SK-N-SH (cell line): ENCODE data around the gene ASIC1. TPM values are rescaled to one million over a fixed set of nuclear protein-coding genes. Genes with fewer than 3 reads are reported as not detected.

Experiments
- CTCF ChIA-PET: fragments of 300-600, 350-600 bp; formaldehyde crosslinking; extraction: SDS; loops from one replicate; lab custom pipeline; 2021; lab: Yijun Ruan, JAX
- POLR2A ChIA-PET: fragments of 350-600 bp; sonication (Branson Sonifier 250); formaldehyde crosslinking; extraction: SDS; loops from one replicate; lab custom pipeline; 2020; ENCODE audit warnings: antibody characterized with exemption, inconsistent platforms; lab: Yijun Ruan, JAX
- DNase-seq: peaks from one replicate; pipeline ENCODE4 v3.0.0; 2012
- H2AFZ ChIP-seq: fragments of 200-600 bp; sonication (generic); 2 replicates; pipeline ENCODE4 v1.8.1; 2016; ENCODE audit warnings: antibody characterized with exemption, mild to moderate bottlenecking, low read depth
- H3F3A ChIP-seq: fragments of 200-600 bp; sonication (generic); replicated peaks from 2 replicates; pipeline ENCODE3; 2016; ENCODE audit warnings: antibody characterized with exemption, mild to moderate bottlenecking; ENCODE audit not compliant: insufficient read depth
- H3K27ac ChIP-seq, 2 experiments: fragments of 200-500 bp in 1 of 2; fragments of 200-600 bp in 1 of 2; sonication (Bioruptor generic) in 1 of 2; sonication (generic), shearing (Covaris generic) in 1 of 2; 2 replicates each; pipeline versions ENCODE4 v1.5.1 to v1.6.1; 2014 to 2016; ENCODE audit warnings: low read depth in 2 of 2, inconsistent platforms in 1 of 2, low read length in 1 of 2, mild to moderate bottlenecking in 1 of 2, mixed read lengths in 1 of 2
- H3K27me3 ChIP-seq: fragments of 200-600 bp; sonication (generic), shearing (Covaris generic); 2 replicates; pipeline ENCODE4 v1.6.1; 2016; ENCODE audit warnings: mixed run types; ENCODE audit not compliant: insufficient read depth
- H3K36me3 ChIP-seq, 2 experiments: fragments of 200-500 bp in 1 of 2; fragments of 200-600 bp in 1 of 2; sonication (Bioruptor generic) in 1 of 2; sonication (generic) in 1 of 2; replicated peaks in 1 of 2; 2 replicates each; pipeline versions ENCODE3 to v1.5.1; 2014 to 2016; ENCODE audit warnings: low read length in 1 of 2, mild to moderate bottlenecking in 1 of 2; ENCODE audit not compliant: insufficient read depth in 2 of 2, control insufficient read depth in 1 of 2
- H3K4me1 ChIP-seq, 2 experiments: fragments of 200-500 bp in 1 of 2; fragments of 200-600 bp in 1 of 2; sonication (Bioruptor generic) in 1 of 2; sonication (generic), shearing (Covaris generic) in 1 of 2; 2 replicates each; pipeline versions ENCODE4 v1.5.1 to v1.6.1; 2014 to 2016; ENCODE audit warnings: low read depth in 1 of 2, low read length in 1 of 2, mixed run types in 1 of 2; ENCODE audit not compliant: insufficient read depth in 2 of 2, control insufficient read depth in 1 of 2
- H3K4me2 ChIP-seq: fragments of 200-600 bp; sonication (generic), shearing (Covaris generic); 2 replicates; pipeline ENCODE4 v1.6.1; 2017; ENCODE audit warnings: mixed run types
- H3K4me3 ChIP-seq, 2 experiments: fragments of 200-500 bp in 1 of 2; fragments of 200-600 bp in 1 of 2; sonication (Bioruptor generic) in 1 of 2; sonication (generic), shearing (Covaris generic) in 1 of 2; 2 replicates each; pipeline versions ENCODE4 v1.5.1 to v1.8.1; 2014 to 2016; ENCODE audit warnings: low read depth in 2 of 2, inconsistent platforms in 1 of 2, low read length in 1 of 2, mild to moderate bottlenecking in 1 of 2, mixed read lengths in 1 of 2, moderate library complexity in 1 of 2
- H3K79me2 ChIP-seq: fragments of 200-600 bp; sonication (generic); 2 replicates; pipeline ENCODE4 v1.8.1; 2017; ENCODE audit warnings: mild to moderate bottlenecking; ENCODE audit not compliant: insufficient read depth
- H3K9ac ChIP-seq: fragments of 200-600 bp; sonication (generic); 2 replicates; pipeline ENCODE4 v1.6.1; 2017; ENCODE audit warnings: mixed run types
- H3K9me2 ChIP-seq: fragments of 200-600 bp; sonication (generic); 2 replicates; pipeline ENCODE4 v1.6.1; 2017; ENCODE audit warnings: mixed run types
- H3K9me3 ChIP-seq: fragments of 200-600 bp; sonication (generic); 2 replicates; pipeline ENCODE4 v1.6.1; 2017; ENCODE audit warnings: mixed run types, mild to moderate bottlenecking, moderate library complexity
- H4K20me1 ChIP-seq: fragments of 200-600 bp; sonication (generic); 2 replicates; pipeline ENCODE4 v1.6.1; 2017; ENCODE audit warnings: mild to moderate bottlenecking, mixed run types; ENCODE audit not compliant: insufficient read depth
- ELF1 ChIP-seq: IDR thresholded peaks from 2 replicates; pipeline ENCODE4 v1.4.0; 2012
- EP300 ChIP-seq, 2 experiments: IDR thresholded peaks; 2 replicates each; pipeline versions ENCODE4 v1.4.0 to v1.6.1; 2012; ENCODE audit warnings: borderline replicate concordance in 1 of 2, low read depth in 1 of 2, low read length in 1 of 2
- FOXM1 ChIP-seq: IDR thresholded peaks from 2 replicates; pipeline ENCODE4 v1.4.0; 2012; ENCODE audit warnings: low read depth, mild to moderate bottlenecking
- IRF3 ChIP-seq: fragments of 150-350 bp; IDR thresholded peaks from 2 replicates; pipeline ENCODE4 v1.6.1; 2016; ENCODE audit warnings: mild to moderate bottlenecking, low read depth, low read length
- MEF2A ChIP-seq: IDR thresholded peaks from 2 replicates; pipeline ENCODE4 v1.4.0; 2012; ENCODE audit warnings: low read depth, borderline replicate concordance
- NRF1 ChIP-seq: IDR thresholded peaks from 2 replicates; pipeline ENCODE4 v1.6.1; 2012; ENCODE audit warnings: low read depth, mild to moderate bottlenecking, low read length
- POLR2AphosphoS5 ChIP-seq: IDR thresholded peaks from 2 replicates; pipeline ENCODE4 v1.6.1; 2012; ENCODE audit warnings: low read depth, low read length
- RAD21 ChIP-seq: IDR thresholded peaks from 2 replicates; pipeline ENCODE4 v1.6.1; 2012; ENCODE audit warnings: mild to moderate bottlenecking, low read length
- RCOR1 ChIP-seq: fragments of 150-350 bp; IDR thresholded peaks from 2 replicates; pipeline ENCODE4 v1.6.1; 2017; ENCODE audit warnings: antibody characterized with exemption, low read length
- REST ChIP-seq: IDR thresholded peaks from 2 replicates; pipeline ENCODE4 v1.6.1; 2012; ENCODE audit warnings: mild to moderate bottlenecking, low read depth, low read length, moderate library complexity
- SIN3A ChIP-seq: IDR thresholded peaks from 2 replicates; pipeline ENCODE4 v1.6.1; 2012; ENCODE audit warnings: low read depth, mild to moderate bottlenecking, low read length, moderate library complexity, borderline replicate concordance
- TAF1 ChIP-seq: IDR thresholded peaks from 2 replicates; pipeline ENCODE4 v1.6.1; 2012; ENCODE audit warnings: low read depth, mild to moderate bottlenecking, low read length, moderate library complexity, borderline replicate concordance
- TCF12 ChIP-seq: IDR thresholded peaks from 2 replicates; pipeline ENCODE4 v1.4.0; 2012
- USF1 ChIP-seq: IDR thresholded peaks from 2 replicates; pipeline ENCODE4 v1.4.0; 2012; ENCODE audit warnings: low read depth, borderline replicate concordance
- USF2 ChIP-seq: fragments of 150-350 bp; IDR thresholded peaks from 2 replicates; pipeline ENCODE4 v1.6.1; 2017; ENCODE audit warnings: antibody characterized with exemption, low read length, low read depth, borderline replicate concordance
- YY1 ChIP-seq: IDR thresholded peaks from 2 replicates; pipeline ENCODE4 v1.4.0; 2012; ENCODE audit warnings: low read depth, mild to moderate bottlenecking
- WGBS: methylation state at CpG from one replicate; pipeline ENCODE4 v1.1.6; 2017; ENCODE audit warnings: low lambda C conversion rate; 5-methylcytosine and 5-hydroxymethylcytosine counted together
- polyA plus RNA-seq, 3 experiments: library from polyadenylated mRNA; depleted of rRNA; stranded (reverse); fragments of >200 nt; gene quantifications; 2 replicates each; pipeline ENCODE4 v1.2.3, GENCODE V29; 2012

ASIC1 gene
- polyA plus RNA-seq, 1 of the 3 experiments (the other 2 are of a cell fraction) = 28.4 TPM

- CTCF ChIA-PET = interaction anchor here (1.2 to 9.0 kb wide), 5 partner anchors 12 to 77 kb away, joined by 3 to 110 read pairs (median 5); no protein-coding TSS in a partner anchor
- 83% methylated on average over 6 of the region's 6 CpGs for WGBS
- POLR2A ChIA-PET = no interaction called here
Observed at GRCh38 chr12:50043854-50044253, 13.5 kb upstream of the ASIC1 start.

GRCh38 chr12:50047693-50048250, 9.6 kb upstream of the ASIC1 start:
- ChIA-PET POLR2A (no interaction called here), CTCF (interaction anchor here (1.3 to 37.6 kb wide), 4 partner anchors 9 to 180 kb away, joined by 3 to 1401 read pairs (median 8); partner anchors contain the start of genes AQP5 and AQP6)
- Histone ChIP-seq H3K4me2 (no peak overlapping the region), H4K20me1 (no peaks in the 10 kb centered on the region), H3K36me3 (no peaks in the 10 kb centered on the region), H3K9me2 (no peaks in the 10 kb centered on the region), H3K27me3 (peaks cover 7% of the 10 kb centered on the region), H3K9ac (no peak overlapping the region), H3K4me3 (no peak overlapping the region), H3F3A (no peaks in the 10 kb centered on the region), H3K4me1 (no peaks in the 10 kb centered on the region; a peak in 1 of 4 replicates), H3K27ac (no peak overlapping the region), H3K79me2 (no peaks in the 10 kb centered on the region), H3K9me3 (no peaks in the 10 kb centered on the region), H2AFZ (no peak overlapping the region)
- TF ChIP-seq RCOR1 (no peak), USF2 (no peak), SIN3A (no peak), ELF1 (no peak), TCF12 (no peak), RAD21 (no peak), YY1 (no peak), IRF3 (no peak), POLR2AphosphoS5 (no peak), TAF1 (no peak), EP300 (IDR thresholded peaks at IDR 0.05; ENCODE audit: borderline replicate concordance in 1 of 2, low read depth in 1 of 2, low read length in 1 of 2) (no peak), NRF1 (no peak), USF1 (no peak), MEF2A (no peak), FOXM1 (no peak)
- DNase-seq = no peak
- 82% methylated on average over 7 of the region's 7 CpGs for WGBS

More at GRCh38 chr12:50043854-50044253, 13.5 kb upstream of the ASIC1 start:
- Histone ChIP-seq H3K9ac (no peak overlapping the region), H3F3A (no peaks in the 10 kb centered on the region), H3K79me2 (no peaks in the 10 kb centered on the region), H3K4me3 (no peak overlapping the region), H3K9me3 (no peaks in the 10 kb centered on the region), H3K27me3 (no peaks in the 10 kb centered on the region), H3K4me1 (peaks cover 0 to 3% of the 10 kb centered on the region in 2 experiments; a peak in 1 of 4 replicates), H3K4me2 (no peak overlapping the region), H3K9me2 (no peaks in the 10 kb centered on the region), H4K20me1 (no peaks in the 10 kb centered on the region), H3K27ac (no peak overlapping the region), H2AFZ (no peak overlapping the region), H3K36me3 (no peaks in the 10 kb centered on the region)
- no peak for DNase-seq
- TF ChIP-seq REST = no peak
